ENCODE measurements around the gene SCYGR4. TPM values are rescaled to one million over a fixed set of nuclear protein-coding genes. Genes with fewer than 3 reads are reported as not detected.

The SCYGR4 gene
- total and polyA plus RNA-seq, 9 of the 15 experiments (the other 6 are each of a cell fraction or from before 2014, with no cell fraction given): 0.09 TPM; not detected in 8

- H3K9me3 ChIP-seq (replicated peaks; ENCODE audit: control insufficient read depth, insufficient read depth, low read depth, low read length): no peaks in the 10 kb centered on the region
- H3K9ac ChIP-seq (ENCODE audit: insufficient read depth in 1 of 2, low read depth in 2 of 2, low read length in 2 of 2): no peak overlapping the region
- no peak overlapping the region for H3K4me2 ChIP-seq (ENCODE audit: insufficient read depth, low read length)
- H3K9me1 ChIP-seq (ENCODE audit: control insufficient read depth, insufficient read depth, low read length): no peaks in the 10 kb centered on the region
- FAIRE-seq (no peak), ATAC-seq (no peak), DNase-seq (ENCODE audit: extremely low read depth in 1 of 4, low spot score in 3 of 4) (no peak)
- no peak overlapping the region for H3K27ac ChIP-seq (ENCODE audit: extremely low read depth, low read depth, low read length)
- no peak overlapping the region for H3K4me3 ChIP-seq
- CTCF ChIA-PET (ENCODE audit: low intra/inter-chr PET ratio): no interaction called here
- H4K20me1 ChIP-seq (replicated peaks; ENCODE audit: control insufficient read depth, insufficient read depth, low read length): no peaks in the 10 kb centered on the region
- WGBS (ENCODE audit: insufficient coverage, low coverage, missing lambda C conversion rate): 0% methylated on average over 1 of the region's 4 CpGs
- in situ Hi-C loops (cut with MboI) (no loop called here), intact Hi-C loops (cut with micrococcal nuclease) (no loop called here)
- no peak overlapping the region for H2AFZ ChIP-seq (ENCODE audit: low read depth, low read length)
- peaks cover 0 to 32% of the 10 kb centered on the region in 2 experiments; a peak in 2 of 5 replicates for H3K27me3 ChIP-seq (ENCODE audit: control insufficient read depth in 2 of 2, insufficient read depth in 2 of 2, low read length in 2 of 2)
- H3K79me2 ChIP-seq (ENCODE audit: control insufficient read depth, insufficient read depth, low read length): no peaks in the 10 kb centered on the region
- no TSS peak for BruUV-seq (replicated peaks)
- TF ChIP-seq HEY1 (CRISPR knock-in tag; IDR thresholded peaks at IDR 0.05; ENCODE audit: borderline replicate concordance): no peak
- TF ChIP-seq PHTF2 (CRISPR knock-in tag; IDR thresholded peaks at IDR 0.05): no peak
- no peak for TF ChIP-seq ZNF766 (CRISPR knock-in tag; conservative IDR thresholded peaks at IDR 0.05)
- TF ChIP-seq HDAC2 (IDR thresholded peaks at IDR 0.05): no peak
- TF ChIP-seq SMAD2 (IDR thresholded peaks at IDR 0.05; ENCODE audit: low read depth, low read length): no peak
- POLR2A ChIA-PET: no interaction called here
- H3K4me1 ChIP-seq (replicated peaks in 1 of 2; ENCODE audit: control insufficient read depth in 2 of 2, insufficient read depth in 2 of 2, low read length in 2 of 2): no peaks in the 10 kb centered on the region
- H3K36me3 ChIP-seq (ENCODE audit: control insufficient read depth, insufficient read depth, low read length): no peaks in the 10 kb centered on the region
Measured at GRCh38 chr2:227614246-227614645, 3.1 kb upstream of the SCYGR4 start.

- Histone ChIP-seq H3K4me3 (no peak within 1 kb of the TSS), H3K27me3 (ENCODE audit: control insufficient read depth in 2 of 2, insufficient read depth in 2 of 2, low read length in 2 of 2) (peaks cover 0 to 32% of the 10 kb centered on the region in 2 experiments; a peak in 2 of 5 replicates), H4K20me1 (replicated peaks; ENCODE audit: control insufficient read depth, insufficient read depth, low read length) (no peaks in the 10 kb centered on the region), H3K4me1 (replicated peaks in 1 of 2; ENCODE audit: control insufficient read depth in 2 of 2, insufficient read depth in 2 of 2, low read length in 2 of 2) (no peaks in the 10 kb centered on the region), H3K9me1 (ENCODE audit: control insufficient read depth, insufficient read depth, low read length) (no peaks in the 10 kb centered on the region), H3K36me3 (ENCODE audit: control insufficient read depth, insufficient read depth, low read length) (no peaks in the 10 kb centered on the region), H2AFZ (ENCODE audit: low read depth, low read length) (no peak within 1 kb of the TSS), H3K27ac (ENCODE audit: extremely low read depth, low read depth, low read length) (no peak within 1 kb of the TSS), H3K9ac (ENCODE audit: insufficient read depth in 1 of 2, low read depth in 2 of 2, low read length in 2 of 2) (no peak within 1 kb of the TSS), H3K79me2 (ENCODE audit: control insufficient read depth, insufficient read depth, low read length) (no peaks in the 10 kb centered on the region), H3K4me2 (ENCODE audit: insufficient read depth, low read length) (no peak within 1 kb of the TSS), H3K9me3 (replicated peaks; ENCODE audit: control insufficient read depth, insufficient read depth, low read depth, low read length) (no peaks in the 10 kb centered on the region)
- ATAC-seq (no peak), DNase-seq (ENCODE audit: extremely low read depth in 1 of 4, low spot score in 3 of 4) (no peak), FAIRE-seq (no peak)
- intact Hi-C loops (cut with micrococcal nuclease): no loop called here
- WGBS (ENCODE audit: insufficient coverage, low coverage, missing lambda C conversion rate): 0% methylated on average over 2 of the region's 4 CpGs
- CTCF ChIA-PET (ENCODE audit: low intra/inter-chr PET ratio): no interaction called here
- POLR2A ChIA-PET: no interaction called here
- BruUV-seq (replicated peaks): no TSS peak
- in situ Hi-C loops (cut with MboI): no loop called here
- no peak for TF ChIP-seq ZNF324 (CRISPR knock-in tag; IDR thresholded peaks at IDR 0.05)
- TF ChIP-seq CC2D1A (IDR thresholded peaks at IDR 0.05): no peak
- TF ChIP-seq THRA (IDR thresholded peaks at IDR 0.05): no peak
- no peak for TF ChIP-seq MED1 (CRISPR knock-in tag; IDR thresholded peaks at IDR 0.05; ENCODE audit: borderline replicate concordance)
- no peak for TF ChIP-seq ZNF76 (CRISPR knock-in tag; IDR thresholded peaks at IDR 0.05; ENCODE audit: borderline replicate concordance)
- no peak for TF ChIP-seq ZHX1 (conservative IDR thresholded peaks at IDR 0.05; ENCODE audit: low read length)
- no peak for TF ChIP-seq YBX1 (IDR thresholded peaks at IDR 0.05)
- TF ChIP-seq ESRRA (IDR thresholded peaks at IDR 0.05; ENCODE audit: borderline replicate concordance, low read depth): no peak
- no peak for TF ChIP-seq SRSF1 (IDR thresholded peaks at IDR 0.05; ENCODE audit: low read depth, low read length)
Measured at GRCh38 chr2:227614740-227615139, 2.6 kb upstream of the SCYGR4 start, which contains the start of gene SCYGR3. Gene SCYGR3, minus strand, starts transcription at chr2:227614840. Its CDS starts 0 bp downstream, at chr2:227614840.

Data from K562 (cell line).